OCI-LY1 (cell line): ENCODE measurements around the gene SLC25A11.

Source experiments
- H2AFZ ChIP-seq: fragments of 200-600 bp; sonication (generic), shearing (Covaris generic); 2 replicates; pipeline ENCODE4 v1.6.0; 2014; ENCODE audit warnings: antibody characterized with exemption, mild to moderate bottlenecking, low read length
- H3F3A ChIP-seq: fragments of 200-600 bp; sonication (generic), shearing (Covaris generic); 2 replicates; pipeline ENCODE4 v1.6.0; 2014; ENCODE audit warnings: mild to moderate bottlenecking, antibody characterized with exemption, low read length, moderate library complexity; ENCODE audit not compliant: insufficient read depth
- H3K27ac ChIP-seq: fragments of 200-600 bp; sonication (generic); 2 replicates; pipeline ENCODE4 v1.5.1; 2014; ENCODE audit warnings: low read length, mixed run types, mild to moderate bottlenecking, low read depth; ENCODE audit not compliant: poor library complexity, severe bottlenecking
- H3K27me3 ChIP-seq: fragments of 200-600 bp; sonication (generic); 2 replicates; pipeline ENCODE4 v1.6.0; 2014; ENCODE audit warnings: antibody characterized with exemption, mild to moderate bottlenecking, low read length, moderate library complexity; ENCODE audit not compliant: insufficient read depth
- H3K36me3 ChIP-seq: fragments of 200-600 bp; sonication (generic); 2 replicates; pipeline ENCODE4 v1.6.1; 2014; ENCODE audit warnings: mild to moderate bottlenecking, antibody characterized with exemption, low read length, moderate library complexity, mixed read lengths; ENCODE audit not compliant: insufficient read depth
- H3K4me1 ChIP-seq: fragments of 200-600 bp; sonication (generic); 2 replicates; pipeline ENCODE4 v1.5.1; 2014; ENCODE audit warnings: mild to moderate bottlenecking, low read length, moderate library complexity; ENCODE audit not compliant: insufficient read depth, severe bottlenecking
- H3K4me2 ChIP-seq: fragments of 200-600 bp; sonication (generic), shearing (Covaris generic); 2 replicates; pipeline ENCODE4 v1.6.1; 2014; ENCODE audit warnings: low read length
- H3K4me3 ChIP-seq: fragments of 200-600 bp; sonication (generic); 2 replicates; pipeline ENCODE4 v1.5.1; 2014; ENCODE audit warnings: low read length, low read depth, mild to moderate bottlenecking, mixed read lengths; ENCODE audit not compliant: poor library complexity, severe bottlenecking
- H3K79me2 ChIP-seq: fragments of 200-600 bp; shearing (Covaris generic); 2 replicates; pipeline ENCODE4 v1.6.1; 2016; ENCODE audit warnings: mixed run types, low read length, mixed read lengths; ENCODE audit not compliant: insufficient read depth
- H3K9ac ChIP-seq: fragments of 200-600 bp; sonication (generic), shearing (Covaris generic); 2 replicates; pipeline ENCODE4 v1.6.1; 2014; ENCODE audit warnings: mild to moderate bottlenecking, low read length, mixed read lengths
- H3K9me2 ChIP-seq: fragments of 200-600 bp; sonication (generic), shearing (Covaris generic); 2 replicates; pipeline ENCODE4 v1.6.1; 2014; ENCODE audit warnings: low read depth, mild to moderate bottlenecking, low read length, mixed read lengths
- H3K9me3 ChIP-seq: fragments of 200-600 bp; shearing (Covaris generic); 2 replicates; pipeline ENCODE4 v1.6.1; 2014; ENCODE audit warnings: low read length, mixed read lengths
- H4K20me1 ChIP-seq: fragments of 200-600 bp; sonication (generic), shearing (Covaris generic); 2 replicates; pipeline ENCODE4 v1.6.0; 2016; ENCODE audit warnings: mild to moderate bottlenecking, low read length; ENCODE audit not compliant: insufficient read depth
- CTCF ChIP-seq: fragments of 200-600 bp; sonication (generic), shearing (Covaris generic); IDR thresholded peaks from 2 replicates; pipeline ENCODE4 v1.5.1; 2017; ENCODE audit warnings: mild to moderate bottlenecking, antibody characterized with exemption, low read length, moderate library complexity, mixed read lengths
- EZH2 ChIP-seq: fragments of 200-600 bp; sonication (generic), shearing (Covaris generic); IDR thresholded peaks from 2 replicates; pipeline ENCODE4 v1.8.0; 2017; ENCODE audit warnings: borderline replicate concordance, mixed run types, mild to moderate bottlenecking, antibody characterized with exemption, low read length, moderate library complexity, mixed read lengths

SLC25A11 gene

GRCh38 chr17:4942760-4943508, 3.1 kb upstream of the SLC25A11 start:
- Histone ChIP-seq H3K27me3 (no peaks in the 10 kb centered on the region), H3K4me3 (no peak overlapping the region), H3K9ac (no peak overlapping the region), H3K9me3 (no peaks in the 10 kb centered on the region), H3K4me2 (no peak overlapping the region), H4K20me1 (no peaks in the 10 kb centered on the region), H3K36me3 (peaks cover 74% of the 10 kb centered on the region), H3K4me1 (peaks cover 71% of the 10 kb centered on the region), H3K27ac (no peak overlapping the region), H3K79me2 (peaks cover 21% of the 10 kb centered on the region), H3F3A (peaks cover 18% of the 10 kb centered on the region), H3K9me2 (no peaks in the 10 kb centered on the region), H2AFZ (no peak overlapping the region)
- TF ChIP-seq CTCF = no peak
- TF ChIP-seq EZH2 = no peak

GRCh38 chr17:4941319-4941610, 1.4 kb upstream of the SLC25A11 start:
- Histone ChIP-seq H3K4me1 (peaks cover 63% of the 10 kb centered on the region), H3K4me2 (peak overlapping the region; percentile 100), H3K27ac (peak overlapping the region; percentile 85), H3K36me3 (peaks cover 75% of the 10 kb centered on the region), H4K20me1 (no peaks in the 10 kb centered on the region), H3K9ac (peak overlapping the region; percentile 97), H3K9me2 (no peaks in the 10 kb centered on the region), H3K79me2 (peaks cover 16% of the 10 kb centered on the region; the same call in 1 of the 2 replicates), H3K4me3 (peak overlapping the region; percentile 85), H3F3A (peaks cover 17% of the 10 kb centered on the region), H3K9me3 (no peaks in the 10 kb centered on the region), H2AFZ (no peak overlapping the region), H3K27me3 (no peaks in the 10 kb centered on the region)
- TF ChIP-seq CTCF (no peak), EZH2 (no peak)

- peak overlapping the region; percentile 100 for H3K4me2 ChIP-seq
- H3K4me1 ChIP-seq = peaks cover 58% of the 10 kb centered on the region
- no peaks in the 10 kb centered on the region for H3K27me3 ChIP-seq
- H3F3A ChIP-seq = peaks cover 15% of the 10 kb centered on the region
- peak overlapping the region; percentile 85 for H3K4me3 ChIP-seq
- H3K9me2 ChIP-seq = no peaks in the 10 kb centered on the region
- H3K36me3 ChIP-seq = peaks cover 75% of the 10 kb centered on the region
- no peak overlapping the region for H2AFZ ChIP-seq
- H3K9me3 ChIP-seq = no peaks in the 10 kb centered on the region
- H3K9ac ChIP-seq = peak overlapping the region; percentile 97
- H4K20me1 ChIP-seq = no peaks in the 10 kb centered on the region
- TF ChIP-seq EZH2 (no peak), CTCF (no peak)
- peak overlapping the region; percentile 85 for H3K27ac ChIP-seq
- peaks cover 16% of the 10 kb centered on the region; the same call in 1 of the 2 replicates for H3K79me2 ChIP-seq
Measured at GRCh38 chr17:4940555-4941318, 891 bp upstream of the SLC25A11 start.
